Natural killer cell (primary cell): ENCODE measurements around the gene STK39. TPM values are rescaled to one million over a fixed set of nuclear protein-coding genes. Genes with fewer than 3 reads are reported as not detected.
A peak's percentile ranks its signal among the peaks of the same experiment; 100 is the strongest.

Experiments
- ATAC-seq, 3 donors: fragments of 150-1000 bp in 2 of 3; fragments of 200-7000 bp in 1 of 3; cut with Tn5 transposase; 1 replicate in 1 of 3; 2 replicates in 2 of 3; pipeline ENCODE4 v1.10.0; 2021; ENCODE audit warnings: mild to moderate bottlenecking in 2 of 3, moderate library complexity in 2 of 3
- DNase-seq, 2 donors: peaks; one replicate each; pipeline versions ENCODE4 v3.0.0 to v3.0.0-alpha.2; 2013 to 2021; ENCODE audit warnings: mixed read lengths in 1 of 2
- H3K27ac ChIP-seq: one replicate; pipeline ENCODE4 v1.5.1; 2013; ENCODE audit warnings: mild to moderate bottlenecking, low read length
- H3K27me3 ChIP-seq: one replicate; pipeline ENCODE4 v1.6.1; 2013; ENCODE audit warnings: low read length; ENCODE audit not compliant: control insufficient read depth, insufficient read depth
- H3K36me3 ChIP-seq: one replicate; pipeline ENCODE4 v1.6.1; 2013; ENCODE audit warnings: low read length; ENCODE audit not compliant: control insufficient read depth, insufficient read depth
- H3K4me1 ChIP-seq: one replicate; pipeline ENCODE4 v1.6.1; 2013; ENCODE audit warnings: low read length; ENCODE audit not compliant: control insufficient read depth, insufficient read depth
- H3K4me3 ChIP-seq: one replicate; pipeline ENCODE4 v1.5.1; 2013; ENCODE audit warnings: low read length
- H3K9me3 ChIP-seq: one replicate; pipeline ENCODE4 v1.6.1; 2013; ENCODE audit warnings: low read length; ENCODE audit not compliant: control insufficient read depth, insufficient read depth
- H3K27ac Mint-ChIP-seq, 2 donors: one replicate each; pipeline ENCODE4 v1.8.0; 2022; ENCODE audit warnings: mild to moderate bottlenecking in 2 of 2, mixed read lengths in 2 of 2, moderate library complexity in 1 of 2
- H3K27me3 Mint-ChIP-seq, 2 donors: one replicate each; pipeline ENCODE4 v1.8.0; 2022; ENCODE audit warnings: low read depth in 2 of 2, mixed read lengths in 2 of 2
- H3K36me3 Mint-ChIP-seq: one replicate; pipeline ENCODE4 v1.8.0; 2022; ENCODE audit warnings: mixed read lengths
- H3K4me1 Mint-ChIP-seq, 2 donors: one replicate each; pipeline ENCODE4 v1.8.0; 2022; ENCODE audit warnings: mixed read lengths in 2 of 2
- H3K4me3 Mint-ChIP-seq: one replicate; pipeline ENCODE4 v1.8.0; 2022; ENCODE audit warnings: mild to moderate bottlenecking, moderate library complexity, mixed read lengths
- H3K9me3 Mint-ChIP-seq, 2 donors: one replicate each; pipeline ENCODE4 v1.8.0; 2022; ENCODE audit warnings: mixed read lengths in 2 of 2
- WGBS: methylation state at CpG from one replicate; pipeline ENCODE4 v1.1.7; 2013; ENCODE audit warnings: missing lambda C conversion rate; ENCODE audit not compliant: insufficient coverage; 5-methylcytosine and 5-hydroxymethylcytosine counted together
- intact Hi-C: fragments of 100-400 bp; cut with micrococcal nuclease; formaldehyde crosslinking; loops from one replicate; pipeline ENCODE4 v1.14.2; 2022
- total RNA-seq, 4 donors: library from RNA; stranded (reverse); fragments of 120-200 nt in 1 of 4; gene quantifications; one replicate each; pipeline versions ENCODE4 v1.2.3 to v1.2.4, GENCODE V29; 2013 to 2022
- TF ChIP-seq, protein P1 (sequence below): fragments of 200-600 bp; IDR thresholded peaks from one replicate; pipeline ENCODE4 v1.8.0; 2022; ENCODE audit warnings: antibody characterized with exemption

The STK39 gene
- total RNA-seq, 3 donors from 2014 or later (not counting 1 experiment from before 2014, with no cell fraction given), result 53.3 to 79.3 (median 66.6) TPM

DNA sequence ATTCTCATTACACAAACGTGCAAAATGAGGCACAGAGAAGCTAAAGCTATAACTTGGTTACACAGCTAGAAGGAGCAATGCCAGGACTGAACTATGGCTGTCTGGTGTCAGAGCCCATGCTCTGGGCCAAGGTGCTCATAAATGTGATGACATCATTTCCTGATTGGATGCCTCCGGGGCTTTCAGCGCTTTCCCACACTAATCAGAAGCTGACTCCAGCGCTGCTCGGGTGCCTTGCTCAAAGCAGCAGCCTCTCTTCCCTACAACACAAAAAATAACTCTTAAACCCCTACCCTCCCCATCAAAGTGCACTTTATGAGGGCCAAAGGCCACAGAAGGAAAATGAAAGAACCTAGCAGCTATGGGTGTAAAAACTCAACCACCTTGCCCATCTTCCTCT lies 90.7 kb downstream of the STK39 start:
- H3K4me1 Mint-ChIP-seq, result peaks cover 39 to 45% of the 10 kb centered on the region in 2 donors
- H3K9me3 Mint-ChIP-seq, result no peaks in the 10 kb centered on the region
- intact Hi-C loops, result no loop called here
- H3K4me3 Mint-ChIP-seq, result no peak overlapping the region
- H3K36me3 ChIP-seq, result peaks cover 32% of the 10 kb centered on the region
- no peaks in the 10 kb centered on the region for H3K36me3 Mint-ChIP-seq
- H3K27ac Mint-ChIP-seq, result peak overlapping the region; percentile 50 to 65
- TF ChIP-seq, protein P1, sequence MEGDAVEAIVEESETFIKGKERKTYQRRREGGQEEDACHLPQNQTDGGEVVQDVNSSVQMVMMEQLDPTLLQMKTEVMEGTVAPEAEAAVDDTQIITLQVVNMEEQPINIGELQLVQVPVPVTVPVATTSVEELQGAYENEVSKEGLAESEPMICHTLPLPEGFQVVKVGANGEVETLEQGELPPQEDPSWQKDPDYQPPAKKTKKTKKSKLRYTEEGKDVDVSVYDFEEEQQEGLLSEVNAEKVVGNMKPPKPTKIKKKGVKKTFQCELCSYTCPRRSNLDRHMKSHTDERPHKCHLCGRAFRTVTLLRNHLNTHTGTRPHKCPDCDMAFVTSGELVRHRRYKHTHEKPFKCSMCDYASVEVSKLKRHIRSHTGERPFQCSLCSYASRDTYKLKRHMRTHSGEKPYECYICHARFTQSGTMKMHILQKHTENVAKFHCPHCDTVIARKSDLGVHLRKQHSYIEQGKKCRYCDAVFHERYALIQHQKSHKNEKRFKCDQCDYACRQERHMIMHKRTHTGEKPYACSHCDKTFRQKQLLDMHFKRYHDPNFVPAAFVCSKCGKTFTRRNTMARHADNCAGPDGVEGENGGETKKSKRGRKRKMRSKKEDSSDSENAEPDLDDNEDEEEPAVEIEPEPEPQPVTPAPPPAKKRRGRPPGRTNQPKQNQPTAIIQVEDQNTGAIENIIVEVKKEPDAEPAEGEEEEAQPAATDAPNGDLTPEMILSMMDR, result no peak
- DNase-seq, result peak in 1 of 2 donors; percentile 11
- no peaks in the 10 kb centered on the region for H3K27me3 ChIP-seq
- no peak overlapping the region for H3K27ac ChIP-seq
- no peak overlapping the region for H3K4me3 ChIP-seq
- no peaks in the 10 kb centered on the region for H3K4me1 ChIP-seq
- H3K9me3 ChIP-seq, result no peaks in the 10 kb centered on the region
- ATAC-seq, result no peak
- WGBS, result 75% methylated on average over 5 of the region's 5 CpGs
- H3K27me3 Mint-ChIP-seq, result no peaks in the 10 kb centered on the region

DNA sequence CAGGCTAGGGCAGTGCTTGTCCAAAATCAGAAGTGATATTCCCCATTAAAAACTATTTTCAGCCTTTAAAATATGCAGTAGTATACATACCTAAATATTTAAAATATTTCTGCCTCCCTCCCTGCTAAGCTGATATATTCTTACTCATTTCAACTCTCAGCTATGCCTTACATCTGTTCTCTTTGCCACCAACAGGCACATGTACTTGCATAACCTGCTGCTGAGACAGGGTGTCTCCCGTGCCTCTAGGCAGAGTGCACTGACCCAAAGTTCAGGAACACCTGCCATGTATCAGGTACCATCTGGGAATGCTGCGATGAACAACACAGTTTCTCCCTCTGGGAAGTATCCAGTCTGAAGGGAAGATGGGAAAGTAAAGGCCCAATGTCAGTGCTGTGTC lies 91.7 kb downstream of the STK39 start:
- H3K4me1 Mint-ChIP-seq, result peaks cover 39 to 52% of the 10 kb centered on the region in 2 donors
- intact Hi-C loops, result no loop called here
- no peak for ATAC-seq
- Histone ChIP-seq H3K27ac (no peak overlapping the region), H3K4me3 (no peak overlapping the region), H3K4me1 (no peaks in the 10 kb centered on the region), H3K36me3 (peaks cover 29% of the 10 kb centered on the region), H3K9me3 (no peaks in the 10 kb centered on the region), H3K27me3 (no peaks in the 10 kb centered on the region)
- DNase-seq, result no peak
- no peaks in the 10 kb centered on the region for H3K9me3 Mint-ChIP-seq
- WGBS, result 99% methylated on average over 2 of the region's 2 CpGs
- peak overlapping the region; percentile 37 to 52 for H3K27ac Mint-ChIP-seq
- TF ChIP-seq, protein P1, result no peak
- no peaks in the 10 kb centered on the region for H3K36me3 Mint-ChIP-seq
- no peaks in the 10 kb centered on the region for H3K27me3 Mint-ChIP-seq
- no peak overlapping the region for H3K4me3 Mint-ChIP-seq

DNA sequence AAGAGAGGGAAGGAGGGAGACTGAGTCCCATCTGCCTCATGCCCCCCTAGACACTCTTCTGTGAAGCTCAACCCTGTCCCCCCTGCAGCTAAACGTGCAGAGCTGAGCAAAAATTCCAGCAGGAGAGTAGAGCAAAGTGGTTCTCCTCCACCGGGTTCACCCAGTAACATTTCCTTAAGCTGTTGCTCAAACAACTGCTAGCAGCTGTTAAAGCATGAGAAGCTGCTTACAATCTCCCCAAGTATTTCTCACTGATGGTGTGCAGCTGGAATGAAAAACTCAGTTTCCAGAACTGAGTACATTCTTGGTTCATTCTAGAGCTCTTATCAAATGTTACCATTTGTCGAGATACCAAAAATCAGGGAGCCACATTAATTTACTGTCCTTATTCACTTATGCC lies 92.3 kb downstream of the STK39 start:
- Mint-ChIP-seq H3K36me3 (no peaks in the 10 kb centered on the region), H3K4me1 (peaks cover 41 to 56% of the 10 kb centered on the region in 2 donors), H3K27ac (peak overlapping the region; percentile 37 to 52), H3K27me3 (no peaks in the 10 kb centered on the region), H3K9me3 (no peaks in the 10 kb centered on the region), H3K4me3 (no peak overlapping the region)
- no peaks in the 10 kb centered on the region for H3K9me3 ChIP-seq
- intact Hi-C loops, result no loop called here
- DNase-seq (no peak), ATAC-seq (no peak)
- 98% methylated on average over 3 of the region's 3 CpGs for WGBS
- H3K27ac ChIP-seq, result no peak overlapping the region
- peaks cover 28% of the 10 kb centered on the region for H3K36me3 ChIP-seq
- H3K27me3 ChIP-seq, result no peaks in the 10 kb centered on the region
- no peak overlapping the region for H3K4me3 ChIP-seq
- TF ChIP-seq, protein P1, result no peak
- no peaks in the 10 kb centered on the region for H3K4me1 ChIP-seq

DNA sequence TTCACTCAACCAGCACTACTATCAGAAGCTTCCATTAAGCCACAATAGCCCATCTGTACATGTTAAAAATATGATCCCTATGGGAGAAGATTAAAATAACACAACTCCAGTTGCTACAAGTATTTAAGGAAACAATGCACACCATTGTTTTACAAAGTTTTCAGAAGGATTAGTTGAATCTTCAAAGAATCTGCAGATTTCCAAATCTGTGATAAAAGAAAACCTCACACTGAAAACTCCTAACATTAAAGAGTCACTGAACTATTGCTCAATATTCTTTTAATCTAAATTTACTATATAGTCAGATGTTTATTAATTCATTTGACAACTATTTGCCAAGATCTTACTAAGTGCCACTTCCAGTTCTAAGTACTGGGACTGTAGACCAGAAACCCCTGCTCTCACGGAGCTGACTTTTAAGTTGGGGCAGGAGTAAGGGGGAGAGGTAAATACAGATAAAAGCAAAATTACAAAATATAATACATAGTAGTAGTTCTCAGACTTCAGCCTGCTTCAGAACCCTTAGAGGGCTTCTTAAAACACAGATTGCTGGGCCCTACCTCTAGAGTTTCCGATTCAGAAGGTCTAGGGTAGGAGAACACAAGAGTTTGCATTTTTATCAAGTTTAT lies 94.4 kb downstream of the STK39 start:
- Mint-ChIP-seq H3K4me1 (peaks cover 50 to 69% of the 10 kb centered on the region in 2 donors), H3K4me3 (no peak overlapping the region), H3K27ac (peak overlapping the region; percentile 2 to 42), H3K27me3 (no peaks in the 10 kb centered on the region), H3K9me3 (no peaks in the 10 kb centered on the region), H3K36me3 (no peaks in the 10 kb centered on the region)
- Histone ChIP-seq H3K27me3 (no peaks in the 10 kb centered on the region), H3K4me3 (no peak overlapping the region), H3K9me3 (no peaks in the 10 kb centered on the region), H3K36me3 (peaks cover 13% of the 10 kb centered on the region), H3K27ac (no peak overlapping the region), H3K4me1 (no peaks in the 10 kb centered on the region)
- ATAC-seq, result no peak
- intact Hi-C loops, result no loop called here
- DNase-seq, result no peak
- TF ChIP-seq, protein P1, result no peak
- WGBS, result 95% methylated on average over 1 of the region's 2 CpGs
